Lung (tissue), 12 donors: ENCODE results near the gene ZNF280B. TPM values are rescaled to one million over a fixed set of nuclear protein-coding genes. Genes with fewer than 3 reads are reported as not detected.

Source experiments
- ATAC-seq: fragments of 200-7000 bp; cut with Tn5 transposase; one replicate; pipeline ENCODE4 v1.9.1; 2020; ENCODE audit warnings: moderate number of reproducible peaks; ENCODE audit not compliant: insufficient read depth, low FRiP score
- DNase-seq, 3 donors: peaks; one replicate each; pipeline ENCODE4 v3.0.0-alpha.2; 2013 to 2017
- H3K27ac ChIP-seq, 2 donors: one replicate each; pipeline ENCODE4 v1.5.1; 2013; ENCODE audit warnings: mild to moderate bottlenecking in 2 of 2, moderate library complexity in 2 of 2, control low read depth in 1 of 2, inconsistent platforms in 1 of 2, low read depth in 1 of 2, low read length in 1 of 2
- H3K27me3 ChIP-seq, 3 donors: one replicate each; pipeline ENCODE4 v1.5.1; 2013; ENCODE audit warnings: low read length in 2 of 3; ENCODE audit not compliant: control insufficient read depth in 3 of 3, insufficient read depth in 3 of 3
- H3K36me3 ChIP-seq, 4 donors: one replicate each; pipeline ENCODE4 v1.5.1; 2013; ENCODE audit warnings: low read length in 4 of 4, mild to moderate bottlenecking in 1 of 4, moderate library complexity in 1 of 4; ENCODE audit not compliant: control insufficient read depth in 4 of 4, insufficient read depth in 4 of 4
- H3K4me1 ChIP-seq, 5 donors: one replicate each; pipeline ENCODE4 v1.5.1; 2013; ENCODE audit warnings: low read length in 5 of 5, mild to moderate bottlenecking in 2 of 5, moderate library complexity in 1 of 5; ENCODE audit not compliant: control insufficient read depth in 5 of 5, insufficient read depth in 5 of 5
- H3K4me3 ChIP-seq: one replicate; pipeline ENCODE4 v1.5.1; 2013; ENCODE audit warnings: mild to moderate bottlenecking, control low read depth, moderate library complexity
- H3K9ac ChIP-seq, 2 donors: one replicate each; pipeline ENCODE4 v1.5.1; 2013; ENCODE audit warnings: low read length in 2 of 2, control low read depth in 1 of 2; ENCODE audit not compliant: insufficient read depth in 1 of 2
- H3K9me3 ChIP-seq, 4 donors: one replicate each; pipeline ENCODE4 v1.5.1; 2013; ENCODE audit warnings: low read length in 3 of 4, mild to moderate bottlenecking in 1 of 4, moderate library complexity in 1 of 4; ENCODE audit not compliant: control insufficient read depth in 4 of 4, insufficient read depth in 3 of 4
- WGBS, 2 donors: extraction: QIAGEN DNeasy Blood & Tissue Kit; methylation state at CpG; one replicate each; pipeline ENCODE4 v1.1.7; 2013; 5-methylcytosine and 5-hydroxymethylcytosine counted together
- polyA plus RNA-seq, 2 donors: library from polyadenylated mRNA; stranded (reverse); fragments of 200-250 nt; gene quantifications; one replicate each; pipeline ENCODE4 v1.2.1, GENCODE V29; 2013
- total RNA-seq, 2 donors: library from RNA; depleted of rRNA in 1 of 2; stranded (reverse); fragments of >200 nt in 1 of 2; gene quantifications; one replicate each; pipeline ENCODE4 v1.2.1, GENCODE V29; 2014 to 2021
- TF ChIP-seq, protein P1 (sequence below): IDR thresholded peaks from 2 replicates; pipeline ENCODE4 v1.5.1; 2012; ENCODE audit warnings: mild to moderate bottlenecking; ENCODE audit errors: control extremely low read depth, extremely low read depth
- donor health status: control.
- donor health status: control.
- donor health status: Bipolar disorder and iron deficiency.
- donor health status: healthy.
- donor health status: DM: yes; HTN: yes; CAD: no.

Gene ZNF280B
- total and polyA plus RNA-seq, 4 donors: 0.11 to 0.97 (median 0.31) TPM

DNA sequence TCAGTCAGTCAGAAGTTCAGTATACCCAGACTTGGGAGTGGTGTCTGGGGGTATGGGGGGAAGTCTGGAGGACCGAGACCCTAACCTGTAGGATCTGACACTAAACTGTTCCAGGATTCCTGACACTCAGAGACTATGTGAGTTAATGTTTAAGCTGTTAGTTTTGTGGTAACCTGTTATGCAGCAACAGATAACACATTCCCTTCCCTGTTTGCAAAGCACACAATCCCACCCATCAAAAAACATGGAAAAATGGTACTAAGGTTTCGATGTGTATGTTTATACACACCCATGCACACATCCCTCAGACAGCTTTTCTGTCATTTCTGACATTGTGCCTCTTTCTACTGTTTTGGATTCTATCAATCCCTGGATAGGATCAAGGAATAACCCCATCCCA is 27.6 kb downstream of the ZNF280B start:
- no peak overlapping the region for H3K27ac ChIP-seq
- no peak overlapping the region for H3K9ac ChIP-seq
- no peak overlapping the region for H3K4me3 ChIP-seq
- TF ChIP-seq, protein P1, sequence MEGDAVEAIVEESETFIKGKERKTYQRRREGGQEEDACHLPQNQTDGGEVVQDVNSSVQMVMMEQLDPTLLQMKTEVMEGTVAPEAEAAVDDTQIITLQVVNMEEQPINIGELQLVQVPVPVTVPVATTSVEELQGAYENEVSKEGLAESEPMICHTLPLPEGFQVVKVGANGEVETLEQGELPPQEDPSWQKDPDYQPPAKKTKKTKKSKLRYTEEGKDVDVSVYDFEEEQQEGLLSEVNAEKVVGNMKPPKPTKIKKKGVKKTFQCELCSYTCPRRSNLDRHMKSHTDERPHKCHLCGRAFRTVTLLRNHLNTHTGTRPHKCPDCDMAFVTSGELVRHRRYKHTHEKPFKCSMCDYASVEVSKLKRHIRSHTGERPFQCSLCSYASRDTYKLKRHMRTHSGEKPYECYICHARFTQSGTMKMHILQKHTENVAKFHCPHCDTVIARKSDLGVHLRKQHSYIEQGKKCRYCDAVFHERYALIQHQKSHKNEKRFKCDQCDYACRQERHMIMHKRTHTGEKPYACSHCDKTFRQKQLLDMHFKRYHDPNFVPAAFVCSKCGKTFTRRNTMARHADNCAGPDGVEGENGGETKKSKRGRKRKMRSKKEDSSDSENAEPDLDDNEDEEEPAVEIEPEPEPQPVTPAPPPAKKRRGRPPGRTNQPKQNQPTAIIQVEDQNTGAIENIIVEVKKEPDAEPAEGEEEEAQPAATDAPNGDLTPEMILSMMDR: no peak
- H3K36me3 ChIP-seq: no peaks in the 10 kb centered on the region
- no peak for DNase-seq
- H3K9me3 ChIP-seq: peaks cover 0 to 2% (median 0%) of the 10 kb centered on the region in 4 donors
- no peak for ATAC-seq
- H3K4me1 ChIP-seq: no peaks in the 10 kb centered on the region
- 84 to 89% methylated on average over 2 of the region's 2 CpGs for WGBS, 2 donors
- H3K27me3 ChIP-seq: no peaks in the 10 kb centered on the region

DNA sequence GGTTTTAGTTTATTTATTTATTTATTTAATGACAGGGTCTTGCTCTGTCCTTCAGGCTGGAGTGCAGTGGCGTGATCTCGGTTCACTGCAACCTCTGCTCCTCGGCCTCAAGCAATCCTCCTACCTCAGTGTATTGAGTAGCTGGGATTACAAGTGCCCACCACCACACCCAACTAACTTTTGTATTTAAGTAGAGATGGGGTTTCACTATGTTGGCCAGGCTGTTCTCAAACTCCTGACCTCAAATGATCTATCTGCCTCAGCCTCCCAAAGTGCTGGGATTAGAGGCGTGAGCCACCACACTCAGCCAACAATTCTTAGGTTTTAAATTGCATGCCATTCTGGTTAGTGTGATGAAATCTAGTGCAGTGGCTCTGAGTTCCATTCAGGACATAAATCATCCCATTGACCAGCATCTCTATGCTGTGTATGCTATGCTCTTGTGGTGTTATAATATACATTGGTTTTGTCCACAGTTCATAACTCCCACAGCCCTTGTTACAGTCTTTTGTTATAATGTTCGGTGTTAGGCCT is 28.5 kb downstream of the ZNF280B start:
- Histone ChIP-seq H3K4me1 (no peaks in the 10 kb centered on the region), H3K9ac (no peak overlapping the region), H3K27ac (no peak overlapping the region), H3K36me3 (no peaks in the 10 kb centered on the region), H3K4me3 (no peak overlapping the region), H3K9me3 (peaks cover 0 to 2% (median 0%) of the 10 kb centered on the region in 4 donors), H3K27me3 (no peaks in the 10 kb centered on the region)
- DNase-seq (no peak), ATAC-seq (no peak)
- whole genome bisulfite sequencing, 2 donors: 91 to 96% methylated on average over 5 of the region's 5 CpGs
- TF ChIP-seq, protein P1: no peak

DNA sequence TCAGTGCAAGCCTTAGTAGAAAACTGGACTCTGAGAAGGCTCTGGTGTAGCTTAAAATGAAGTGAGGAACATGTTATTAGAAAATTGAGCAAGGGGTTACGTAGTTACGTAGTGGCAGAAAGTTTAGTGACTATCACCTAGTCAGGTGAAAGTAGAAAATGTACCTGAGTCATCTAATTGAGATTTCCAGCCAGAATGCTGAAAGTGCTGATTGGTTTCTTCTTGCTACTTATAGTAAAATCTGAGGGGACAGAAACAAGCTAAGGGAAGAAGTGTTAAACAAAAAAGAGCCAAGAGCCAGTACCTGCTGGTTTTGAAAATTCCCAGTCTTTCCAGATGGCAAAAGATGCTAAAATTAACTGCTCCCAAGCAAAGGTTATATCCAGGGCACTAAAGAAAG is 29.4 kb downstream of the ZNF280B start:
- Histone ChIP-seq H3K9me3 (peaks cover 0 to 2% (median 0%) of the 10 kb centered on the region in 4 donors), H3K36me3 (no peaks in the 10 kb centered on the region), H3K27me3 (no peaks in the 10 kb centered on the region), H3K4me3 (no peak overlapping the region), H3K27ac (no peak overlapping the region), H3K4me1 (no peaks in the 10 kb centered on the region), H3K9ac (no peak overlapping the region)
- WGBS, 2 donors: 96 to 98% methylated on average over 2 of the region's 2 CpGs
- DNase-seq: no peak
- ATAC-seq: no peak
- TF ChIP-seq, protein P1: no peak

DNA sequence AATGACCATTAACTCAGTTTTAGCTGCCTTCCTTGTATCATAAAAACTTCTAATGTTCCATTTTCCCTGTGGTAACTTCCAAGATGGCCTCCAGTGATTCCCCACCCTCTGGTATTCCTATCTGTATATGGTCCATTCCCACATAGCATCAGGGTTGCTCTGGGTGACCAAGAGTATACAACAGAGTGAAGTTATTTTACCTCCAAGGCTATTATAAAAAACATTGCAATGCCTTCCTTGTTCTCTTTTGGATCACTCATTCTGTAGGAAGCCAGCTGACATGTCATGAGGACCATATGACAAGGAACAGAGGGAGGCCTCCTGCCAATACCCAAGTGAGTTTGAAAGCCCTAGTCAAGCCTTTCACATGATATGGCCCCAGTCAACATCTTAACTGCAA is 30.1 kb downstream of the ZNF280B start:
- H3K9me3 ChIP-seq: peaks cover 0 to 2% (median 0%) of the 10 kb centered on the region in 4 donors
- H3K27ac ChIP-seq: no peak overlapping the region
- DNase-seq (no peak), ATAC-seq (no peak)
- no peaks in the 10 kb centered on the region for H3K4me1 ChIP-seq
- H3K9ac ChIP-seq: no peak overlapping the region
- H3K36me3 ChIP-seq: no peaks in the 10 kb centered on the region
- TF ChIP-seq, protein P1: no peak
- no peak overlapping the region for H3K4me3 ChIP-seq
- H3K27me3 ChIP-seq: no peaks in the 10 kb centered on the region
